T-cell (primary cell): ENCODE measurements around the gene URGCP. TPM values are rescaled to one million over a fixed set of nuclear protein-coding genes. Genes with fewer than 3 reads are reported as not detected.

ENCODE experiments used
- ATAC-seq, 4 experiments: fragments of 200-7000 bp in 3 of 4; fragments of 150-1000 bp in 1 of 4; cut with Tn5 transposase; replicated peaks in 1 of 4; 1 replicate in 3 of 4; 2 replicates in 1 of 4; pipeline ENCODE4 v1.10.0; 2021; ENCODE audit warnings: moderate library complexity in 3 of 4, mild to moderate bottlenecking in 2 of 4, moderate number of reproducible peaks in 1 of 4
- CTCF ChIA-PET, 2 donors: fragments of 300-600 bp; sonication (Branson Sonifier 250); formaldehyde crosslinking; loops; one replicate each; lab custom pipeline; 2022; ENCODE audit warnings: antibody characterized with exemption in 2 of 2; lab: Charles Lee
- POLR2A ChIA-PET, 2 donors: fragments of 300-600 bp; sonication (Branson Sonifier 250); formaldehyde crosslinking; loops; one replicate each; lab custom pipeline; 2022; ENCODE audit warnings: antibody characterized with exemption in 2 of 2; lab: Charles Lee
- DNase-seq, 35 experiments: peaks; one replicate each; pipeline versions ENCODE4 v3.0.0 to v3.0.0-alpha.2; 2013 to 2023
- H3K27ac ChIP-seq: one replicate; pipeline ENCODE4 v1.5.1; 2013; ENCODE audit warnings: low read length
- H3K27me3 ChIP-seq, 2 experiments: replicated peaks in 1 of 2; 1 replicate in 1 of 2; 2 replicates in 1 of 2; pipeline versions ENCODE4 v1.6.1 to v1.7.0; 2013; ENCODE audit warnings: low read length in 1 of 2, mixed read lengths in 1 of 2; ENCODE audit not compliant: control insufficient read depth in 2 of 2, insufficient read depth in 2 of 2; ENCODE audit errors: extremely low read depth in 1 of 2
- H3K36me3 ChIP-seq, 2 donors: 1 replicate in 1 of 2; 2 replicates in 1 of 2; pipeline versions ENCODE4 v1.6.1 to v1.7.0; 2013; ENCODE audit warnings: low read length in 1 of 2; ENCODE audit not compliant: control insufficient read depth in 2 of 2, insufficient read depth in 1 of 2; ENCODE audit errors: extremely low read depth in 1 of 2
- H3K4me1 ChIP-seq, 2 experiments: 1 replicate in 1 of 2; 2 replicates in 1 of 2; pipeline versions ENCODE4 v1.6.1 to v1.7.0; 2013; ENCODE audit warnings: low read length in 2 of 2, mixed read lengths in 1 of 2; ENCODE audit not compliant: insufficient read depth in 2 of 2, control insufficient read depth in 1 of 2; ENCODE audit errors: extremely low read depth in 1 of 2
- H3K4me3 ChIP-seq, 2 donors: 1 replicate in 1 of 2; 2 replicates in 1 of 2; pipeline versions ENCODE4 v1.5.1 to v1.7.0; 2013; ENCODE audit warnings: mild to moderate bottlenecking in 2 of 2, low read length in 1 of 2, moderate library complexity in 1 of 2; ENCODE audit not compliant: control insufficient read depth in 1 of 2; ENCODE audit errors: extremely low read depth in 1 of 2
- H3K9me3 ChIP-seq: 2 replicates; pipeline ENCODE4 v1.7.0; 2013
- H3K27ac Mint-ChIP-seq, 2 donors: one replicate each; pipeline ENCODE4 v1.8.0; 2020 to 2021; ENCODE audit warnings: mild to moderate bottlenecking in 2 of 2, mixed read lengths in 2 of 2
- H3K27me3 Mint-ChIP-seq, 2 donors: one replicate each; pipeline ENCODE4 v1.8.0; 2021 to 2022; ENCODE audit warnings: mixed read lengths in 2 of 2
- H3K36me3 Mint-ChIP-seq: one replicate; pipeline ENCODE4 v1.8.0; 2021; ENCODE audit warnings: mixed read lengths
- H3K4me1 Mint-ChIP-seq, 3 donors: one replicate each; pipeline ENCODE4 v1.8.0; 2020 to 2022; ENCODE audit warnings: mixed read lengths in 3 of 3, mild to moderate bottlenecking in 1 of 3
- H3K4me3 Mint-ChIP-seq, 3 donors: one replicate each; pipeline ENCODE4 v1.8.0; 2020 to 2022; ENCODE audit warnings: mild to moderate bottlenecking in 3 of 3, mixed read lengths in 3 of 3, moderate library complexity in 3 of 3
- H3K9me3 Mint-ChIP-seq, 3 donors: one replicate each; pipeline ENCODE4 v1.8.0; 2020 to 2022; ENCODE audit warnings: mixed read lengths in 3 of 3
- WGBS: methylation state at CpG from one replicate; pipeline ENCODE4 v1.1.5; 2013; ENCODE audit warnings: missing lambda C conversion rate; ENCODE audit not compliant: insufficient coverage; 5-methylcytosine and 5-hydroxymethylcytosine counted together
- total RNA-seq, 35 experiments: library from RNA in 6 of 35; stranded (reverse) in 6 of 35; fragments of 120-200 nt in 1 of 35; gene quantifications; one replicate each; pipeline versions ENCODE4 v1.2.1 to v1.2.4 and lab custom pipeline; 2013 to 2026

The URGCP gene
- total RNA-seq, 5 donors from 2014 or later (not counting 1 experiment from before 2014, with no cell fraction given), result 22.3 to 35.2 (median 33.6) TPM

DNA sequence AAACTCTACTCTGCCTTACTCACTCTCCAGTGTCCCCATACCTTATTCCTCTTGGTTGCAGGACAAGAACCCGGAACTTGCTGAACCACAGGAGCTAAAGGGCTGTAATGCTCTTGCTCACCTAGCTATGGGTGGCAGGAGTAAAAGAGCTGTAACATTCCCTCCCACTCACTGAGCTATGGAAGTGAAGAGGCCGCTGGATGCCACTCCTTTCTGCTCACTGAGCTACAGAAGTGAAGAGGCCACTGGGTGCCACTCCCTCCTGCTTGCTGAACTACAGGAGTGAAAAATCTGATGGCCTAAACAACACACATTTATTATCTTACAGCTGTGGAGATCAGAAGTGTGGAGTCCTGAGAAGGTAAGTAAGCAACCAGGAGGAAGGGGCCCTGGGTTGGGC is 54.6 kb downstream of the URGCP start:
- no peak overlapping the region for H3K27ac Mint-ChIP-seq

DNA sequence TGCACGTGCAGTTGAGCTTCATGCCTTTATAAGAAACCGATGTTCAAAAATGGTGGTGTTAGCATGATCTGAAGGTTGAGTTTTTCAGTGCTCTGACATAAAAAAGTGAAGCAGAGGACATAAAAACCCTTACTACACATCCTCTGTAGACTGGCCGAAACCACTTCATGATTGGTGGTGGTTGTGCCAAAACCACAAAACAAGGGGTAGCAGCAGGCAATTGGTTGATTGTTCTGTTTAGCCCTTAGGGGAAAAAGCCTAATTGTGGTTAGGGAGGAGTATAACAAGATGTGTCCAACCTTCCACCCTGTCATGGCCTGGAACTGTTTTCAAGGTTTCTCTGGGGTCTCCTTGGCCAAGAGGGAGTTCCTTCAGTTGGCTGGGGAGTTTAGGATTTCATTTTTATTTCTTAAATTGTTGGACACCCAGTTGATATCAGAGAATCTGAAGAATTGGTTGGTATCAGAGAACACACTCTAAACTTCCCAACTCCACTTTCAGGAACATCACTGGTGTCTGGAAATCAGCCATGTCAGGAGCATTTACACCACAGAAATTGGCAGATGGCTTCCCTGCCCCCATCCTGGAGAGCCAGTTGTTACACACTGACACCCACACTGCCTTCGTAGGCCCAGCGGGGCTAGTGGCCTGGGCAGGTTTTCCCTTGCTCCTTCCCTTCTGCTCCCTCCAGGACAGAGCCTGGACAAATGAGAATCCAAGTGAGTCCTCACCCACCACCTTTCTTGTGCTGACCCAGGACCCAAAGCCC is 55.9 kb downstream of the URGCP start:
- no peak overlapping the region for H3K27ac Mint-ChIP-seq
- POLR2A ChIA-PET, result no interaction called here
- H3K4me3 Mint-ChIP-seq, result no peak overlapping the region
- ATAC-seq, result no peak
- Histone ChIP-seq H3K4me1 (no peaks in the 10 kb centered on the region), H3K27ac (no peak overlapping the region), H3K27me3 (peaks cover 0 to 10% of the 10 kb centered on the region in 2 experiments), H3K4me3 (no peak overlapping the region), H3K36me3 (no peaks in the 10 kb centered on the region), H3K9me3 (no peaks in the 10 kb centered on the region)
- no peaks in the 10 kb centered on the region for H3K9me3 Mint-ChIP-seq
- H3K4me1 Mint-ChIP-seq, result peaks cover 0 to 3% (median 0%) of the 10 kb centered on the region in 3 donors
- 100% methylated on average over 2 of the region's 5 CpGs for WGBS
- CTCF ChIA-PET, result interaction anchor here in 1 of 2 donors (1.5 kb wide), 1 partner anchor 14 kb away, joined by 4 read pairs; no protein-coding TSS in a partner anchor
- peaks cover 3 to 6% of the 10 kb centered on the region in 2 donors for H3K27me3 Mint-ChIP-seq
- no peak for DNase-seq
- no peaks in the 10 kb centered on the region for H3K36me3 Mint-ChIP-seq

More for the DNA sequence above, 54.6 kb downstream of the URGCP start:
- peaks cover 0 to under 1% of the 10 kb centered on the region in 2 experiments for H3K27me3 ChIP-seq
- no peaks in the 10 kb centered on the region for H3K4me1 ChIP-seq
- WGBS, result no CpG with 5 or more reads among the region's 2 CpGs
- no peaks in the 10 kb centered on the region for H3K36me3 ChIP-seq
- ATAC-seq, result no peak
- H3K9me3 ChIP-seq, result no peaks in the 10 kb centered on the region
- no peak overlapping the region for H3K4me3 ChIP-seq
- DNase-seq, result no peak
- Mint-ChIP-seq H3K27me3 (peaks cover 3 to 6% of the 10 kb centered on the region in 2 donors), H3K4me3 (no peak overlapping the region), H3K9me3 (no peaks in the 10 kb centered on the region), H3K36me3 (no peaks in the 10 kb centered on the region), H3K4me1 (peaks cover 0 to 3% (median 0%) of the 10 kb centered on the region in 3 donors)
- ChIA-PET CTCF (no interaction called here), POLR2A (interaction anchor here in 1 of 2 donors (0.7 kb wide), 1 partner anchor 45 kb away, joined by 6 read pairs; no protein-coding TSS in a partner anchor)
- no peak overlapping the region for H3K27ac ChIP-seq

DNA sequence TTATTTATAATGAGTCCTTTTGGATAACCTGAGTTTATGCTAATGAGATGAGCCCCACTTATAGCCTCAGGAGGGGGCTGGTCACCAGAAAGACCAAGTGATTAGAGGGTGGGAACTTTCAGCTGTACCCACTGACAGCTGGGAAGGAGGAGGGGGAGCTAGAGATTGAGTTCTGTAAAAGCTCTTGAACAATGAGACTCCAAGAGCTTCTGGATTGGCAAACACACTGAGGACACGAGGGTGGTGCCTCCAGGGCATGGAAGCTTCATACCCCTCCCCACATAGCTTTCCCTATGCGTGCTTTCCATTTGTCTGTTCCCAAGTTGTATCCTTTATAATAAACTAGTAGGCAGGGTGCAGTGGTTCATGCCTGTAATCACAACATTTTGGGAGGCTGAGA is 57.3 kb downstream of the URGCP start:
- Histone ChIP-seq H3K36me3 (no peaks in the 10 kb centered on the region), H3K4me3 (no peak overlapping the region), H3K27me3 (peaks cover 0 to 10% of the 10 kb centered on the region in 2 experiments), H3K9me3 (no peaks in the 10 kb centered on the region), H3K27ac (no peak overlapping the region), H3K4me1 (no peaks in the 10 kb centered on the region)
- ChIA-PET CTCF (interaction anchor here (0.5 to 1.5 kb wide), 5 partner anchors 9 to 908 kb away, joined by 3 to 4 read pairs (median 3); no protein-coding TSS in a partner anchor), POLR2A (no interaction called here)
- no peak for DNase-seq
- Mint-ChIP-seq H3K4me3 (no peak overlapping the region), H3K4me1 (peaks cover 0 to 3% (median 0%) of the 10 kb centered on the region in 3 donors), H3K9me3 (no peaks in the 10 kb centered on the region), H3K27me3 (peaks cover 3 to 9% of the 10 kb centered on the region in 2 donors), H3K36me3 (no peaks in the 10 kb centered on the region), H3K27ac (no peak overlapping the region)
- no CpG with 5 or more reads among the region's 2 CpGs for WGBS
- no peak for ATAC-seq

DNA sequence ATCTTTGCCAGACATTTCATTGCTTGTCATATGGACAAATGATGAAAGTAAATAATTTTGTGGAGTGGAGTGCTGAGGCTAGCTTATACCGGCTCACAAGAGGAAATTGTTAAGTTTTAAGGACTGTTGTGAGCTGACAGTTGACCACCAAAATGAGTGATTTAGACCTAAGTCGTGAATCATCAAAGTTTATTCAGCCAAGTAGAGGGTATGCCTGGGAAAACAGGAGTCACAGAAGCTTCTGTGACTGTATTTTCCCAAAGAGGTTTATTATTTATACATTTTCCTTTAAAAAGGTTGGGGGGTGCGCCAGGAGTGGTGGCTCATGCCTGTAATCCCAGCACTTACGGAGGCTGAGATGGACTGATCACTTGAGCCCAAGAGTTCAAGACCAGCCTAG is 58.9 kb downstream of the URGCP start:
- ATAC-seq, result no peak
- DNase-seq, result no peak
- Mint-ChIP-seq H3K9me3 (no peaks in the 10 kb centered on the region), H3K4me1 (peaks cover 0 to 3% (median 0%) of the 10 kb centered on the region in 3 donors), H3K36me3 (no peaks in the 10 kb centered on the region), H3K27me3 (peaks cover 3 to 10% of the 10 kb centered on the region in 2 donors), H3K27ac (no peak overlapping the region), H3K4me3 (no peak overlapping the region)
- no peak overlapping the region for H3K4me3 ChIP-seq
- POLR2A ChIA-PET, result interaction anchor here in 1 of 2 donors (0.6 kb wide), 1 partner anchor 880 kb away, joined by 4 read pairs; no protein-coding TSS in a partner anchor
- H3K27me3 ChIP-seq, result peaks cover 0 to 10% of the 10 kb centered on the region in 2 experiments
- H3K4me1 ChIP-seq, result no peaks in the 10 kb centered on the region
- H3K9me3 ChIP-seq, result no peaks in the 10 kb centered on the region
- CTCF ChIA-PET, result interaction anchor here in 1 of 2 donors (0.6 to 0.7 kb wide), 2 partner anchors 280 to 890 kb away, joined by 3 read pairs; no protein-coding TSS in a partner anchor
- H3K36me3 ChIP-seq, result no peaks in the 10 kb centered on the region
- H3K27ac ChIP-seq, result no peak overlapping the region
- 62% methylated on average over 2 of the region's 4 CpGs for WGBS

DNA sequence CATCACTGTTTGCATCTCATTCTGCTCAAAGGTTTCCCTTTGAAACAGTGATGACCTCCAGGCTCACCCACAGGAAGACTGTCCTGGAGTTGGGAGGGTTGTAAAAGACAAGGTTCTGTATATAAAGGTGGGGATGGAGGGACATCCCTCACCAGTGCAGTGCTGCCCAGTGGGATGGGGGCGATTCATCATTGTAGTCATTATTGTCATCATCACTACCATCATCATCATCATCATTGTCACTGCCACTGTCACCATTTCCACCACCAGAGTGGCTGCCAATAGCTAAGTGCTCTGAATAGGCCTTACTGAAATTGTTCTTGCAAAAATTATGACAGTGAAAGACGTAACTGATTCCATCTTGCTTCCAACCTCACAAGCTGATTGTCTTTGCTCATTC is 61.7 kb downstream of the URGCP start:
- ATAC-seq, result no peak
- H3K9me3 Mint-ChIP-seq, result no peaks in the 10 kb centered on the region
- Histone ChIP-seq H3K4me1 (no peaks in the 10 kb centered on the region), H3K9me3 (no peaks in the 10 kb centered on the region), H3K4me3 (no peak overlapping the region), H3K36me3 (no peaks in the 10 kb centered on the region), H3K27me3 (peaks cover 0 to 10% of the 10 kb centered on the region in 2 experiments), H3K27ac (no peak overlapping the region)
- H3K27me3 Mint-ChIP-seq, result peaks cover 0 to 10% of the 10 kb centered on the region in 2 donors
- no peaks in the 10 kb centered on the region for H3K36me3 Mint-ChIP-seq
- ChIA-PET CTCF (no interaction called here), POLR2A (no interaction called here)
- H3K4me3 Mint-ChIP-seq, result no peak overlapping the region
- no CpG with 5 or more reads among the region's 2 CpGs for WGBS
- DNase-seq, result no peak
- H3K27ac Mint-ChIP-seq, result no peak overlapping the region
- no peaks in the 10 kb centered on the region for H3K4me1 Mint-ChIP-seq

DNA sequence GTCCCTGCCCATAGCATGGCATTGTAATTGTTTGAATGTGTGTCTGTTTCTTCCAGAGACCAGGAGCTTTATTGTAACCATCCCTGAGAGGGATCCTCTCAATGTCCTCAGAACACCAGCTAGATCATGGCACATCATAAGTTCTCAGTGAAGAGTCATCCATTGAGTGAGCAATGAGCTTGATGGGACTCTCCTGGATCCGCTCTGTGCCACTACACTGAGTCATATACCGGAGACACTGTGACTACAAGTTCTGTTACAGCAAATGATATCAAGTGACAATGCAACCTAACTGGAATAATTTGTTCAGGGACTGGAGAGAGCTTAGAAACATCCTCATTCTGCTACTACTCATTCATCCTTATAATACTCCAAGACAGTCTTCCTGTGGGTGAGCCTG is 62.1 kb downstream of the URGCP start:
- H3K4me1 Mint-ChIP-seq, result no peaks in the 10 kb centered on the region
- Histone ChIP-seq H3K4me1 (no peaks in the 10 kb centered on the region), H3K9me3 (no peaks in the 10 kb centered on the region), H3K27ac (no peak overlapping the region), H3K27me3 (peaks cover 0 to 10% of the 10 kb centered on the region in 2 experiments), H3K4me3 (no peak overlapping the region), H3K36me3 (no peaks in the 10 kb centered on the region)
- DNase-seq (no peak), ATAC-seq (no peak)
- H3K9me3 Mint-ChIP-seq, result no peaks in the 10 kb centered on the region
- H3K36me3 Mint-ChIP-seq, result no peaks in the 10 kb centered on the region
- no peak overlapping the region for H3K27ac Mint-ChIP-seq
- ChIA-PET CTCF (no interaction called here), POLR2A (interaction anchor here in 1 of 2 donors (0.5 kb wide), 1 partner anchor 262 kb away, joined by 4 read pairs; the partner anchor contains the start of gene STK17A)
- 100% methylated on average over 2 of the region's 2 CpGs for WGBS
- H3K4me3 Mint-ChIP-seq, result no peak overlapping the region
- H3K27me3 Mint-ChIP-seq, result peaks cover 0 to 10% of the 10 kb centered on the region in 2 donors
